ENCODE measurements around the gene CALHM4. TPM values are rescaled to one million over a fixed set of nuclear protein-coding genes. Genes with fewer than 3 reads are reported as not detected.

CALHM4 gene
- total RNA-seq, 4 donors from 2014 or later: 1.8 to 12.5 (median 2.6) TPM; not detected in 1

GRCh38 chr6:116518621-116519368, 34.8 kb upstream of the CALHM4 start:
- Histone ChIP-seq H3K36me3 (no peaks in the 10 kb centered on the region), H3K4me3 (no peak overlapping the region), H3K4me1 (no peaks in the 10 kb centered on the region), H3K27ac (no peak overlapping the region), H3K9me3 (no peaks in the 10 kb centered on the region), H3K27me3 (no peaks in the 10 kb centered on the region)
- DNase-seq (ENCODE audit: low spot score in 2 of 2): no peak
- WGBS: 79% methylated on average over 4 of the region's 4 CpGs
- TF ChIP-seq CTCF (IDR thresholded peaks at IDR 0.05): no peak
- TF ChIP-seq POLR2A (IDR thresholded peaks at IDR 0.05): no peak
- no peak for TF ChIP-seq POLR2AphosphoS5 (IDR thresholded peaks at IDR 0.05)
- no peak for TF ChIP-seq EP300 (IDR thresholded peaks at IDR 0.05)

DNA sequence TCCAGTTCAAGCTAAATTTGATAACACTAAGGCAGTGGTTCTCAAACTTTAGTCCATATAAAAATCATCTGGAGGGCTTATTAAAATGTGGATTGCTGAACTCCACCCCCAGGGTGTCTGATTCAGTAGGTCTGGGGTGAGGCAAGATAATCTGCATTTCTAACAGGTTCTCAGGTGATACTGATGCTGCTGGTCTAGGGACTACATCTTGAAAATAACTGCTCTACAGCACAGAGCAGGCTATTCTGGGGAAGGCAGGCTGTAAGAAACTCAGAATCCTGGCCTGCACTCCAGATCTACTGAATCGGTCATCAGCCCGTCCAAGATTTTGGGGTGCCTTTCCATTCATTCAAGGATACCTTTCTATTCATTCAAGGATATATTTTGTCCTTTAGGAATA, 30.7 kb upstream of the CALHM4 start:
- H3K9me3 ChIP-seq: no peaks in the 10 kb centered on the region
- 90% methylated on average over 2 of the region's 2 CpGs for WGBS
- no peaks in the 10 kb centered on the region for H3K36me3 ChIP-seq
- H3K27ac ChIP-seq: no peak overlapping the region
- no peak for DNase-seq (ENCODE audit: low spot score in 2 of 2)
- no peaks in the 10 kb centered on the region for H3K4me1 ChIP-seq
- TF ChIP-seq CTCF (IDR thresholded peaks at IDR 0.05) (no peak), POLR2A (IDR thresholded peaks at IDR 0.05) (no peak), EP300 (IDR thresholded peaks at IDR 0.05) (no peak), POLR2AphosphoS5 (IDR thresholded peaks at IDR 0.05) (no peak)
- no peaks in the 10 kb centered on the region for H3K27me3 ChIP-seq
- H3K4me3 ChIP-seq: no peak overlapping the region

DNA sequence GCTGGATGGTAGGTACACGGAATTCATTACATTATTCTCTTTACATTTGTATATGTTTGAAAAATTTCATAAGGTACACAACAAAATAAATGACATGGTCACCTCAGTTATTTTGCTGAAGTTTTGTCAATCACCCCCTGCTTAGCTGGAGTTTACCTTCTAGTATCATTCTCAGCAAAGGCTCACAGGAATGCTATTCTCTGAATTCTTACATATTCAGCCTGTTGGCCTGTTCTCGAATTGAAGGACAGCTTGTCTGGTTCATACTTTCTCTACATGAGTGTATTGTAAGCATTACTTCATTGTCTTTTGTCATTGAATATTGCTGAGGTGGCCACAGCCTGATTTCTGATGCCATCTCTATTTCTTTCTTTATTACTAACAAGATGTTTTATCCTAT, 29.3 kb upstream of the CALHM4 start:
- Histone ChIP-seq H3K27me3 (no peaks in the 10 kb centered on the region), H3K9me3 (no peaks in the 10 kb centered on the region), H3K4me3 (no peak overlapping the region), H3K36me3 (no peaks in the 10 kb centered on the region), H3K27ac (no peak overlapping the region), H3K4me1 (no peaks in the 10 kb centered on the region)
- no peak for TF ChIP-seq POLR2A (IDR thresholded peaks at IDR 0.05)
- no peak for TF ChIP-seq POLR2AphosphoS5 (IDR thresholded peaks at IDR 0.05)
- TF ChIP-seq CTCF (IDR thresholded peaks at IDR 0.05): no peak
- no peak for TF ChIP-seq EP300 (IDR thresholded peaks at IDR 0.05)
- no peak for DNase-seq (ENCODE audit: low spot score in 2 of 2)
- WGBS: 88% methylated on average over 2 of the region's 2 CpGs

DNA sequence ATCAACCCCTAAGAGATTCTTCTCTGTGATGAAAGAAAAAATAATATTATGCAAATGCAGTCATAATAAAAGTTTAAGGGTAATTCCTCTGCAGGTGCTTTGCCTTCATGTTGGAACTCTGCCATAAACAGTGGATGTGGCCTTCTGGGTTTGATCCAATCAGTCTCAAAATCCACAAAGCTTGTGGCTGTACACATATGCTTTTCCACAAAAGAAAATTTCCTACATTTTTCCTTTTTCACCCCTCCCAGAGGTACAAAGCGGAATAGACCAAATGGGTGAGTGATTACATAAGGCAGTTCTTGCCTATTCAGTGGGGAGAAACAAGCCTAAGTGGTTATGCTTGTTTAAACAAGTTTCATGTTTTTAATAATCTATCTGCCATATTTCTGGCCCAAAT, 25.4 kb upstream of the CALHM4 start:
- TF ChIP-seq POLR2A (IDR thresholded peaks at IDR 0.05) (no peak), POLR2AphosphoS5 (IDR thresholded peaks at IDR 0.05) (no peak), EP300 (IDR thresholded peaks at IDR 0.05) (no peak), CTCF (IDR thresholded peaks at IDR 0.05) (no peak)
- WGBS: 50% methylated on average over 1 of the region's 1 CpG
- Histone ChIP-seq H3K4me1 (no peaks in the 10 kb centered on the region), H3K9me3 (no peaks in the 10 kb centered on the region), H3K27ac (no peak overlapping the region), H3K36me3 (no peaks in the 10 kb centered on the region), H3K27me3 (no peaks in the 10 kb centered on the region), H3K4me3 (no peak overlapping the region)
- no peak for DNase-seq (ENCODE audit: low spot score in 2 of 2)

DNA sequence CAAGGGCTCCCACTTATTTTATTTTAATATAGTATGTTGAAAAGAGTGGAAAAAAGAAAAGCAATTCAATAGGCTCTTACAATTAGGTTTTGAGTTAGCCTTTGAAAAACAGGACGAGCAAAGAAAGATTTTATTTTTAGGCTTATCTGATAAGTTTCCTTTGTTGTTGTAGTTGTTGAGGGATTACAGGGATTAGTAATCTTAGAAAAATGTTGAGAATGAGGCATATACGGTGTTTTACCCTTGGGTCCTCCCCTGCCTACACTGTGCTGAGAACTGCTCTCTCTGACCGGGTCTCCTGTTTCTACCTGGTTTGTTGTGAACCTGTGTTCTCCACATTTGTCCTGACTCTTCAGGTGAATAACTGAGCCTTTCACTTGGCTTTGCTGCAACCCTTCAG, 24.8 kb upstream of the CALHM4 start:
- no peaks in the 10 kb centered on the region for H3K27me3 ChIP-seq
- H3K4me1 ChIP-seq: no peaks in the 10 kb centered on the region
- no peak overlapping the region for H3K4me3 ChIP-seq
- no peaks in the 10 kb centered on the region for H3K9me3 ChIP-seq
- no peak overlapping the region for H3K27ac ChIP-seq
- no peak for DNase-seq (ENCODE audit: low spot score in 2 of 2)
- no peaks in the 10 kb centered on the region for H3K36me3 ChIP-seq
- 42% methylated on average over 3 of the region's 3 CpGs for WGBS
- no peak for TF ChIP-seq EP300 (IDR thresholded peaks at IDR 0.05)
- TF ChIP-seq POLR2A (IDR thresholded peaks at IDR 0.05): no peak
- TF ChIP-seq CTCF (IDR thresholded peaks at IDR 0.05): no peak
- no peak for TF ChIP-seq POLR2AphosphoS5 (IDR thresholded peaks at IDR 0.05)
